GM23338 (cell line): ENCODE measurements around the gene LIN54. TPM values are rescaled to one million over a fixed set of nuclear protein-coding genes. Genes with fewer than 3 reads are reported as not detected.

Experiments used
- ATAC-seq: fragments of 200-7000 bp; cut with Tn5 transposase; 3 replicates; pipeline ENCODE4 v1.9.1; 2020
- DNase-seq: peaks from one replicate; pipeline ENCODE4 v3.0.0-alpha.2; 2015; ENCODE audit warnings: low spot score
- H2AFZ ChIP-seq: fragments of 200-600 bp; sonication (generic); 2 replicates; pipeline ENCODE4 v1.8.0; 2016; ENCODE audit warnings: antibody characterized with exemption, mild to moderate bottlenecking, moderate library complexity
- H3F3A ChIP-seq: fragments of 200-600 bp; sonication (generic); replicated peaks from 2 replicates; pipeline ENCODE4 v1.8.0; 2017; ENCODE audit warnings: antibody characterized with exemption, mixed run types, low read depth
- H3K27ac ChIP-seq: fragments of 200-600 bp; sonication (generic); 2 replicates; pipeline ENCODE4 v1.6.1; 2016; ENCODE audit warnings: low read depth
- H3K27me3 ChIP-seq: fragments of 200-600 bp; sonication (generic); 2 replicates; pipeline ENCODE4 v1.8.0; 2016; ENCODE audit warnings: mild to moderate bottlenecking, mixed run types, moderate library complexity; ENCODE audit not compliant: insufficient read depth
- H3K36me3 ChIP-seq: fragments of 200-600 bp; sonication (generic); 2 replicates; pipeline ENCODE4 v1.8.0; 2016; ENCODE audit warnings: mild to moderate bottlenecking; ENCODE audit not compliant: insufficient read depth
- H3K4me1 ChIP-seq: fragments of 200-600 bp; sonication (generic); 2 replicates; pipeline ENCODE4 v1.8.0; 2016; ENCODE audit warnings: mild to moderate bottlenecking, moderate library complexity; ENCODE audit not compliant: insufficient read depth
- H3K4me2 ChIP-seq: fragments of 200-600 bp; sonication (generic); 2 replicates; pipeline ENCODE4 v1.7.1; 2017; ENCODE audit warnings: mixed run types
- H3K4me3 ChIP-seq: fragments of 200-600 bp; sonication (generic); 2 replicates; pipeline ENCODE4 v1.6.1; 2016; ENCODE audit warnings: mixed run types
- H3K79me2 ChIP-seq: fragments of 200-600 bp; sonication (generic); replicated peaks from 2 replicates; pipeline ENCODE4 v1.8.0; 2017; ENCODE audit warnings: mild to moderate bottlenecking; ENCODE audit not compliant: insufficient read depth
- H3K9me2 ChIP-seq: fragments of 200-600 bp; sonication (generic); 2 replicates; pipeline ENCODE4 v1.8.0; 2017; ENCODE audit not compliant: insufficient read depth
- H4K20me1 ChIP-seq: fragments of 200-600 bp; sonication (generic); replicated peaks from 2 replicates; pipeline ENCODE4 v1.8.0; 2017; ENCODE audit warnings: mild to moderate bottlenecking; ENCODE audit not compliant: insufficient read depth
- H3K27ac Mint-ChIP-seq: 2 replicates; pipeline ENCODE4 v1.8.0; 2020; ENCODE audit warnings: inconsistent platforms, mild to moderate bottlenecking, moderate library complexity, mixed read lengths
- H3K27me3 Mint-ChIP-seq: 3 replicates; pipeline ENCODE4 v1.8.0; 2022; ENCODE audit warnings: low read depth, mild to moderate bottlenecking, moderate library complexity, mixed read lengths, inconsistent platforms; ENCODE audit not compliant: insufficient read depth, poor library complexity
- H3K36me3 Mint-ChIP-seq: 3 replicates; pipeline ENCODE4 v1.8.0; 2021; ENCODE audit warnings: low read depth, mild to moderate bottlenecking, inconsistent platforms, moderate library complexity, mixed read lengths
- H3K4me1 Mint-ChIP-seq: 3 replicates; pipeline ENCODE4 v1.8.0; 2020; ENCODE audit warnings: mild to moderate bottlenecking, inconsistent platforms, mixed read lengths
- H3K4me3 Mint-ChIP-seq: 3 replicates; pipeline ENCODE4 v1.8.0; 2021; ENCODE audit warnings: moderate library complexity, mild to moderate bottlenecking, inconsistent platforms, mixed read lengths
- H3K9me3 Mint-ChIP-seq: 3 replicates; pipeline ENCODE4 v1.8.0; 2020; ENCODE audit warnings: moderate library complexity, mild to moderate bottlenecking, inconsistent platforms, mixed read lengths
- CREB1 ChIP-seq: fragments of 250-450 bp; sonication (Bioruptor Pico); IDR thresholded peaks from 2 replicates; pipeline ENCODE4 v1.5.0; 2020; ENCODE audit warnings: low read depth, mild to moderate bottlenecking, moderate library complexity
- EZH2 ChIP-seq: fragments of 200-600 bp; sonication (generic); IDR thresholded peaks from one replicate; pipeline ENCODE4 v1.8.0; 2017; ENCODE audit warnings: antibody characterized with exemption, mild to moderate bottlenecking, low read depth; ENCODE audit not compliant: unreplicated experiment
- EZH2phosphoT487 ChIP-seq: fragments of 200-600 bp; sonication (generic); IDR thresholded peaks from one replicate; pipeline ENCODE4 v1.8.1; 2018; ENCODE audit warnings: antibody characterized with exemption; ENCODE audit not compliant: unreplicated experiment
- JUNB ChIP-seq: IDR thresholded peaks from one replicate; pipeline ENCODE4 v1.6.1; 2016; ENCODE audit warnings: antibody characterized with exemption; ENCODE audit not compliant: unreplicated experiment
- NANOG ChIP-seq: IDR thresholded peaks from 2 replicates; pipeline ENCODE4 v1.6.1; 2016; ENCODE audit warnings: antibody characterized with exemption, borderline replicate concordance
- POLR2AphosphoS5 ChIP-seq: IDR thresholded peaks from 2 replicates; pipeline ENCODE4 v1.6.1; 2016; ENCODE audit warnings: antibody characterized with exemption, low read depth
- STAT1 ChIP-seq: IDR thresholded peaks from one replicate; pipeline ENCODE4 v1.6.1; 2016; ENCODE audit warnings: antibody characterized with exemption; ENCODE audit not compliant: unreplicated experiment
- ZNF114 ChIP-seq: fragments of 250-450 bp; sonication (Bioruptor Pico); IDR thresholded peaks from 2 replicates; pipeline ENCODE4 v1.5.0; 2020; ENCODE audit warnings: mild to moderate bottlenecking, moderate library complexity
- ZNF331 ChIP-seq: fragments of 250-450 bp; sonication (Bioruptor Pico); IDR thresholded peaks from 2 replicates; pipeline ENCODE4 v1.5.0; 2020; ENCODE audit warnings: low read depth, mild to moderate bottlenecking, moderate library complexity
- polyA plus RNA-seq: library from polyadenylated mRNA; unstranded; fragments of >200 nt; fragmentation: Nextera tagmentation; extraction: Ambion mirVana; gene quantifications from 2 replicates; pipeline ENCODE4 v1.2.1, GENCODE V29; 2016
- total RNA-seq: library from RNA; depleted of rRNA; stranded (reverse); fragments of >200 nt; shearing (Covaris generic); gene quantifications from 2 replicates; pipeline ENCODE4 v1.2.3, GENCODE V29; 2014
- TF ChIP-seq, protein P1 (sequence below), 2 experiments: fragments of 200-600 bp in 1 of 2; sonication (generic) in 1 of 2; conservative IDR thresholded peaks; 2 replicates each; pipeline versions ENCODE4 v1.5.1 to v1.6.1; 2016 to 2017; ENCODE audit warnings: antibody characterized with exemption in 2 of 2, low read depth in 2 of 2, mild to moderate bottlenecking in 2 of 2, moderate library complexity in 1 of 2
- TF ChIP-seq, protein P2 (sequence below): IDR thresholded peaks from one replicate; pipeline ENCODE4 v1.6.1; 2018; ENCODE audit warnings: antibody characterized with exemption; ENCODE audit not compliant: unreplicated experiment
- TF ChIP-seq, protein P3 (sequence below): fragments of 250-450 bp; sonication (Bioruptor Pico); IDR thresholded peaks from 2 replicates; pipeline ENCODE4 v1.5.0; 2020; ENCODE audit warnings: mild to moderate bottlenecking, moderate library complexity
- TF ChIP-seq, protein P4 (sequence below): IDR thresholded peaks from 2 replicates; pipeline ENCODE4 v1.6.1; 2016; ENCODE audit warnings: antibody characterized with exemption

The LIN54 gene
- total and polyA plus RNA-seq, 2 experiments from 2014 or later = 4.0 to 11.2 TPM

DNA sequence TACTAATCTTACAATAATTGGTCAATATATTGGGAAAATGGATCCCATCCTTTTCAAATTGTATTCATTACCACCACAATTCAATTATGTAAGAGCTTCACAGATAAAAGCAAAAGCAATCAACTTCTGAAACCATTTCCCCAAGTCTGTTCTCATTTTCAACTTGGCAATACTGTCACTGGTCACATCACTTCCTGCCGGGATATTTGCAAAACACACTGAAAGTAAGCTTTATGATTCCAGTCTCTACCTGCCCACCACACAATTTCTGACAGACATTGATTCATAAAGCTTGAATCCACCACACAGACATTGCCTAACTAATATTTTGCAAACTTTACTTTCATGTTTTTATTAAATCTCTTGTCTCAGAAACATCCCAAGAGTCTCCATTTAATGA, 53.6 kb downstream of the LIN54 start:
- Histone ChIP-seq H3K79me2 (no peaks in the 10 kb centered on the region), H3K4me2 (no peak overlapping the region), H4K20me1 (no peaks in the 10 kb centered on the region), H3K27ac (no peak overlapping the region), H3K4me3 (no peak overlapping the region), H2AFZ (no peak overlapping the region), H3K4me1 (no peaks in the 10 kb centered on the region), H3K27me3 (no peaks in the 10 kb centered on the region), H3K36me3 (no peaks in the 10 kb centered on the region), H3F3A (no peaks in the 10 kb centered on the region), H3K9me2 (no peaks in the 10 kb centered on the region)
- H3K27me3 Mint-ChIP-seq = no peaks in the 10 kb centered on the region
- H3K4me3 Mint-ChIP-seq = no peak overlapping the region
- no peak overlapping the region for H3K27ac Mint-ChIP-seq
- no peaks in the 10 kb centered on the region for H3K4me1 Mint-ChIP-seq
- ATAC-seq (no peak), DNase-seq (no peak)
- no peaks in the 10 kb centered on the region; the same call in 2 of the 3 replicates for H3K36me3 Mint-ChIP-seq
- no peaks in the 10 kb centered on the region for H3K9me3 Mint-ChIP-seq
- no peak for TF ChIP-seq POLR2AphosphoS5
- TF ChIP-seq, protein P1, sequence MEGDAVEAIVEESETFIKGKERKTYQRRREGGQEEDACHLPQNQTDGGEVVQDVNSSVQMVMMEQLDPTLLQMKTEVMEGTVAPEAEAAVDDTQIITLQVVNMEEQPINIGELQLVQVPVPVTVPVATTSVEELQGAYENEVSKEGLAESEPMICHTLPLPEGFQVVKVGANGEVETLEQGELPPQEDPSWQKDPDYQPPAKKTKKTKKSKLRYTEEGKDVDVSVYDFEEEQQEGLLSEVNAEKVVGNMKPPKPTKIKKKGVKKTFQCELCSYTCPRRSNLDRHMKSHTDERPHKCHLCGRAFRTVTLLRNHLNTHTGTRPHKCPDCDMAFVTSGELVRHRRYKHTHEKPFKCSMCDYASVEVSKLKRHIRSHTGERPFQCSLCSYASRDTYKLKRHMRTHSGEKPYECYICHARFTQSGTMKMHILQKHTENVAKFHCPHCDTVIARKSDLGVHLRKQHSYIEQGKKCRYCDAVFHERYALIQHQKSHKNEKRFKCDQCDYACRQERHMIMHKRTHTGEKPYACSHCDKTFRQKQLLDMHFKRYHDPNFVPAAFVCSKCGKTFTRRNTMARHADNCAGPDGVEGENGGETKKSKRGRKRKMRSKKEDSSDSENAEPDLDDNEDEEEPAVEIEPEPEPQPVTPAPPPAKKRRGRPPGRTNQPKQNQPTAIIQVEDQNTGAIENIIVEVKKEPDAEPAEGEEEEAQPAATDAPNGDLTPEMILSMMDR (conservative IDR thresholded peaks at IDR 0.05; ENCODE audit: low read depth in 2 of 2) = no peak
- no peak for TF ChIP-seq CREB1
- TF ChIP-seq, protein P2, sequence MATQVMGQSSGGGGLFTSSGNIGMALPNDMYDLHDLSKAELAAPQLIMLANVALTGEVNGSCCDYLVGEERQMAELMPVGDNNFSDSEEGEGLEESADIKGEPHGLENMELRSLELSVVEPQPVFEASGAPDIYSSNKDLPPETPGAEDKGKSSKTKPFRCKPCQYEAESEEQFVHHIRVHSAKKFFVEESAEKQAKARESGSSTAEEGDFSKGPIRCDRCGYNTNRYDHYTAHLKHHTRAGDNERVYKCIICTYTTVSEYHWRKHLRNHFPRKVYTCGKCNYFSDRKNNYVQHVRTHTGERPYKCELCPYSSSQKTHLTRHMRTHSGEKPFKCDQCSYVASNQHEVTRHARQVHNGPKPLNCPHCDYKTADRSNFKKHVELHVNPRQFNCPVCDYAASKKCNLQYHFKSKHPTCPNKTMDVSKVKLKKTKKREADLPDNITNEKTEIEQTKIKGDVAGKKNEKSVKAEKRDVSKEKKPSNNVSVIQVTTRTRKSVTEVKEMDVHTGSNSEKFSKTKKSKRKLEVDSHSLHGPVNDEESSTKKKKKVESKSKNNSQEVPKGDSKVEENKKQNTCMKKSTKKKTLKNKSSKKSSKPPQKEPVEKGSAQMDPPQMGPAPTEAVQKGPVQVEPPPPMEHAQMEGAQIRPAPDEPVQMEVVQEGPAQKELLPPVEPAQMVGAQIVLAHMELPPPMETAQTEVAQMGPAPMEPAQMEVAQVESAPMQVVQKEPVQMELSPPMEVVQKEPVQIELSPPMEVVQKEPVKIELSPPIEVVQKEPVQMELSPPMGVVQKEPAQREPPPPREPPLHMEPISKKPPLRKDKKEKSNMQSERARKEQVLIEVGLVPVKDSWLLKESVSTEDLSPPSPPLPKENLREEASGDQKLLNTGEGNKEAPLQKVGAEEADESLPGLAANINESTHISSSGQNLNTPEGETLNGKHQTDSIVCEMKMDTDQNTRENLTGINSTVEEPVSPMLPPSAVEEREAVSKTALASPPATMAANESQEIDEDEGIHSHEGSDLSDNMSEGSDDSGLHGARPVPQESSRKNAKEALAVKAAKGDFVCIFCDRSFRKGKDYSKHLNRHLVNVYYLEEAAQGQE = no peak
- TF ChIP-seq, protein P3, sequence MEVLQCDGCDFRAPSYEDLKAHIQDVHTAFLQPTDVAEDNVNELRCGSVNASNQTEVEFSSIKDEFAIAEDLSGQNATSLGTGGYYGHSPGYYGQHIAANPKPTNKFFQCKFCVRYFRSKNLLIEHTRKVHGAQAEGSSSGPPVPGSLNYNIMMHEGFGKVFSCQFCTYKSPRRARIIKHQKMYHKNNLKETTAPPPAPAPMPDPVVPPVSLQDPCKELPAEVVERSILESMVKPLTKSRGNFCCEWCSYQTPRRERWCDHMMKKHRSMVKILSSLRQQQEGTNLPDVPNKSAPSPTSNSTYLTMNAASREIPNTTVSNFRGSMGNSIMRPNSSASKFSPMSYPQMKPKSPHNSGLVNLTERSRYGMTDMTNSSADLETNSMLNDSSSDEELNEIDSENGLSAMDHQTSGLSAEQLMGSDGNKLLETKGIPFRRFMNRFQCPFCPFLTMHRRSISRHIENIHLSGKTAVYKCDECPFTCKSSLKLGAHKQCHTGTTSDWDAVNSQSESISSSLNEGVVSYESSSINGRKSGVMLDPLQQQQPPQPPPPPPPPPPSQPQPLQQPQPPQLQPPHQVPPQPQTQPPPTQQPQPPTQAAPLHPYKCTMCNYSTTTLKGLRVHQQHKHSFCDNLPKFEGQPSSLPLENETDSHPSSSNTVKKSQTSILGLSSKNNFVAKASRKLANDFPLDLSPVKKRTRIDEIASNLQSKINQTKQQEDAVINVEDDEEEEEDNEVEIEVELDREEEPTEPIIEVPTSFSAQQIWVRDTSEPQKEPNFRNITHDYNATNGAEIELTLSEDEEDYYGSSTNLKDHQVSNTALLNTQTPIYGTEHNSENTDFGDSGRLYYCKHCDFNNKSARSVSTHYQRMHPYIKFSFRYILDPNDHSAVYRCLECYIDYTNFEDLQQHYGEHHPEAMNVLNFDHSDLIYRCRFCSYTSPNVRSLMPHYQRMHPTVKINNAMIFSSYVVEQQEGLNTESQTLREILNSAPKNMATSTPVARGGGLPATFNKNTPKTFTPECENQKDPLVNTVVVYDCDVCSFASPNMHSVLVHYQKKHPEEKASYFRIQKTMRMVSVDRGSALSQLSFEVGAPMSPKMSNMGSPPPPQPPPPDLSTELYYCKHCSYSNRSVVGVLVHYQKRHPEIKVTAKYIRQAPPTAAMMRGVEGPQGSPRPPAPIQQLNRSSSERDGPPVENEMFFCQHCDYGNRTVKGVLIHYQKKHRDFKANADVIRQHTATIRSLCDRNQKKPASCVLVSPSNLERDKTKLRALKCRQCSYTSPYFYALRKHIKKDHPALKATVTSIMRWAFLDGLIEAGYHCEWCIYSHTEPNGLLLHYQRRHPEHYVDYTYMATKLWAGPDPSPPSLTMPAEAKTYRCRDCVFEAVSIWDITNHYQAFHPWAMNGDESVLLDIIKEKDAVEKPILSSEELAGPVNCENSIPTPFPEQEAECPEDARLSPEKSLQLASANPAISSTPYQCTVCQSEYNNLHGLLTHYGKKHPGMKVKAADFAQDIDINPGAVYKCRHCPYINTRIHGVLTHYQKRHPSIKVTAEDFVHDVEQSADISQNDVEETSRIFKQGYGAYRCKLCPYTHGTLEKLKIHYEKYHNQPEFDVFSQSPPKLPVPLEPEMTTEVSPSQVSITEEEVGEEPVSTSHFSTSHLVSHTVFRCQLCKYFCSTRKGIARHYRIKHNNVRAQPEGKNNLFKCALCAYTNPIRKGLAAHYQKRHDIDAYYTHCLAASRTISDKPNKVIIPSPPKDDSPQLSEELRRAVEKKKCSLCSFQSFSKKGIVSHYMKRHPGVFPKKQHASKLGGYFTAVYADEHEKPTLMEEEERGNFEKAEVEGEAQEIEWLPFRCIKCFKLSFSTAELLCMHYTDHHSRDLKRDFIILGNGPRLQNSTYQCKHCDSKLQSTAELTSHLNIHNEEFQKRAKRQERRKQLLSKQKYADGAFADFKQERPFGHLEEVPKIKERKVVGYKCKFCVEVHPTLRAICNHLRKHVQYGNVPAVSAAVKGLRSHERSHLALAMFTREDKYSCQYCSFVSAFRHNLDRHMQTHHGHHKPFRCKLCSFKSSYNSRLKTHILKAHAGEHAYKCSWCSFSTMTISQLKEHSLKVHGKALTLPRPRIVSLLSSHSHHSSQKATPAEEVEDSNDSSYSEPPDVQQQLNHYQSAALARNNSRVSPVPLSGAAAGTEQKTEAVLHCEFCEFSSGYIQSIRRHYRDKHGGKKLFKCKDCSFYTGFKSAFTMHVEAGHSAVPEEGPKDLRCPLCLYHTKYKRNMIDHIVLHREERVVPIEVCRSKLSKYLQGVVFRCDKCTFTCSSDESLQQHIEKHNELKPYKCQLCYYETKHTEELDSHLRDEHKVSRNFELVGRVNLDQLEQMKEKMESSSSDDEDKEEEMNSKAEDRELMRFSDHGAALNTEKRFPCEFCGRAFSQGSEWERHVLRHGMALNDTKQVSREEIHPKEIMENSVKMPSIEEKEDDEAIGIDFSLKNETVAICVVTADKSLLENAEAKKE (CRISPR knock-in tag) = no peak
- no peak for TF ChIP-seq ZNF331
- no peak for TF ChIP-seq NANOG
- no peak for TF ChIP-seq EZH2phosphoT487
- no peak for TF ChIP-seq JUNB
- TF ChIP-seq, protein P4, sequence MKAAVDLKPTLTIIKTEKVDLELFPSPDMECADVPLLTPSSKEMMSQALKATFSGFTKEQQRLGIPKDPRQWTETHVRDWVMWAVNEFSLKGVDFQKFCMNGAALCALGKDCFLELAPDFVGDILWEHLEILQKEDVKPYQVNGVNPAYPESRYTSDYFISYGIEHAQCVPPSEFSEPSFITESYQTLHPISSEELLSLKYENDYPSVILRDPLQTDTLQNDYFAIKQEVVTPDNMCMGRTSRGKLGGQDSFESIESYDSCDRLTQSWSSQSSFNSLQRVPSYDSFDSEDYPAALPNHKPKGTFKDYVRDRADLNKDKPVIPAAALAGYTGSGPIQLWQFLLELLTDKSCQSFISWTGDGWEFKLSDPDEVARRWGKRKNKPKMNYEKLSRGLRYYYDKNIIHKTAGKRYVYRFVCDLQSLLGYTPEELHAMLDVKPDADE = no peak
- no peak for TF ChIP-seq STAT1
- TF ChIP-seq EZH2 = no peak
- TF ChIP-seq ZNF114 (CRISPR knock-in tag) = no peak
